PC-9 (cell line): Measurements from ENCODE around the gene EEA1.

Experiments
- EZH2 ChIP-seq: fragments of 200-600 bp; sonication (generic); IDR thresholded peaks from 2 replicates; pipeline ENCODE4 v1.8.0; 2017; ENCODE audit warnings: antibody characterized with exemption, low read depth
- TF ChIP-seq, protein P1 (sequence below): fragments of 200-600 bp; sonication (generic); conservative IDR thresholded peaks from 2 replicates; pipeline ENCODE4 v1.6.1; 2017; ENCODE audit warnings: mixed run types, antibody characterized with exemption, mild to moderate bottlenecking, moderate library complexity

DNA sequence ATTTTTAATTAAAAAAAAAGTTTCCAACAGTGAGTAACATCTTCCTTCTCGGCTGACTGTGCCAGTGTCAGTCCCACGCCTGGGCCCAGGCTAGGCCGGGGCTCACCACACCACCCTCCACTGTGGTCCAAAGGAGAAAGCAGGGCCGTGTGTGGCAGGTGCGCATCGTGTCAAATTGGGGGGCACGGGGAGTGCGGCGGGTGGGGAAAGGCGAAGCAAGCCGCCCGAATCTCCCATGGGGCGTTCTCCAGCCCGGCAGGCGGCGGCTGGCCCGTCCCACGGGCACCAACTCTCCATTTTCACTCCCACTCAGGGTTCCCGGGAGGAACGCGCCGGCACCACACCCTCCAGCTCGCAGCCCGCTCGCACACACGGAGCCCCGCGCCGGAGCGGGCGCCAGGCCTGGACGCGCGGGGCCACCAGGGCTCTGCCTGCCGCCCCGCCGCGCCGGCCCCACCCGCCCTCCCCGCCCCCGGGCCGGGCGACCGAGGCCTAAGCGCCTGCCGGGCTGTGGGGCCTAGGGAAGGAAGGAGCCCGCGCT lies 604 bp downstream of the EEA1 start:
- no peak for TF ChIP-seq EZH2
- TF ChIP-seq, protein P1, sequence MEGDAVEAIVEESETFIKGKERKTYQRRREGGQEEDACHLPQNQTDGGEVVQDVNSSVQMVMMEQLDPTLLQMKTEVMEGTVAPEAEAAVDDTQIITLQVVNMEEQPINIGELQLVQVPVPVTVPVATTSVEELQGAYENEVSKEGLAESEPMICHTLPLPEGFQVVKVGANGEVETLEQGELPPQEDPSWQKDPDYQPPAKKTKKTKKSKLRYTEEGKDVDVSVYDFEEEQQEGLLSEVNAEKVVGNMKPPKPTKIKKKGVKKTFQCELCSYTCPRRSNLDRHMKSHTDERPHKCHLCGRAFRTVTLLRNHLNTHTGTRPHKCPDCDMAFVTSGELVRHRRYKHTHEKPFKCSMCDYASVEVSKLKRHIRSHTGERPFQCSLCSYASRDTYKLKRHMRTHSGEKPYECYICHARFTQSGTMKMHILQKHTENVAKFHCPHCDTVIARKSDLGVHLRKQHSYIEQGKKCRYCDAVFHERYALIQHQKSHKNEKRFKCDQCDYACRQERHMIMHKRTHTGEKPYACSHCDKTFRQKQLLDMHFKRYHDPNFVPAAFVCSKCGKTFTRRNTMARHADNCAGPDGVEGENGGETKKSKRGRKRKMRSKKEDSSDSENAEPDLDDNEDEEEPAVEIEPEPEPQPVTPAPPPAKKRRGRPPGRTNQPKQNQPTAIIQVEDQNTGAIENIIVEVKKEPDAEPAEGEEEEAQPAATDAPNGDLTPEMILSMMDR: no peak
